HCT116 (cell line): Measurements from ENCODE around the gene GIT2. TPM values are rescaled to one million over a fixed set of nuclear protein-coding genes. Genes with fewer than 3 reads are reported as not detected.

Experiments
- ATAC-seq: fragments of 200-7000 bp; cut with Tn5 transposase; 2 replicates; pipeline ENCODE4 v1.9.1; 2020; ENCODE audit warnings: mild to moderate bottlenecking, moderate library complexity
- BruUV-seq: library from RNA; stranded (reverse); fragments of 400-500 nt; replicated peaks from 2 replicates; lab custom pipeline; 2021; lab: Mats Ljungman, UMichigan
- CTCF ChIA-PET: fragments of 300-600 bp; sonication (Branson Sonifier 250); formaldehyde crosslinking; loops from one replicate; lab custom pipeline; 2021; ENCODE audit warnings: antibody characterized with exemption; lab: Charles Lee
- POLR2A ChIA-PET: fragments of 300-600, 350-600 bp; sonication (Branson Sonifier 250); formaldehyde crosslinking; loops from one replicate; lab custom pipeline; 2021; ENCODE audit warnings: antibody characterized with exemption; lab: Charles Lee
- RAD21 ChIA-PET, 2 experiments: fragments of 300-600 bp; sonication (Branson Sonifier 250); formaldehyde crosslinking; loops; one replicate each; lab custom pipeline; 2023; ENCODE audit warnings: low total read pairs in 2 of 2; ENCODE audit not compliant: uncharacterized antibody in 2 of 2, unreplicated experiment in 2 of 2, low non-redundant PET in 1 of 2; lab: Charles Lee
- DNase-seq: peaks from one replicate; pipeline ENCODE4 v3.0.0-alpha.2; 2010; ENCODE audit warnings: low read depth, low spot score
- H2AFZ ChIP-seq: fragments of 200-600 bp; shearing (Covaris generic), sonication (generic); 2 replicates; pipeline ENCODE4 v1.6.1; 2017; ENCODE audit warnings: low read depth, mixed run types, mixed read lengths, antibody characterized with exemption, low read length; ENCODE audit not compliant: poor library complexity, severe bottlenecking
- H3K27ac ChIP-seq: 2 replicates; pipeline ENCODE4 v1.5.1; 2012; ENCODE audit warnings: low read depth, low read length
- H3K27me3 ChIP-seq: fragments of 200-600 bp; sonication (generic); 2 replicates; pipeline ENCODE4 v1.6.1; 2016; ENCODE audit warnings: mixed run types, low read length, mixed read lengths; ENCODE audit not compliant: insufficient read depth
- H3K36me3 ChIP-seq, 2 experiments: fragments of 200-500 bp in 1 of 2; fragments of 200-600 bp in 1 of 2; sonication (Bioruptor generic) in 1 of 2; sonication (generic) in 1 of 2; 2 replicates each; pipeline versions ENCODE4 v1.5.1 to v1.6.1; 2014 to 2016; ENCODE audit warnings: low read length in 2 of 2, inconsistent platforms in 1 of 2, mixed read lengths in 1 of 2, mixed run types in 1 of 2; ENCODE audit not compliant: insufficient read depth in 2 of 2, control insufficient read depth in 1 of 2
- H3K4me1 ChIP-seq, 2 experiments: fragments of 200-600 bp in 1 of 2; sonication (generic) in 1 of 2; 2 replicates each; pipeline versions ENCODE4 v1.5.1 to v1.6.1; 2012 to 2017; ENCODE audit warnings: low read length in 2 of 2, inconsistent platforms in 1 of 2, mild to moderate bottlenecking in 1 of 2, mixed read lengths in 1 of 2, mixed run types in 1 of 2, moderate library complexity in 1 of 2; ENCODE audit not compliant: insufficient read depth in 2 of 2, control insufficient read depth in 1 of 2
- H3K4me2 ChIP-seq: fragments of 200-600 bp; sonication (generic); 2 replicates; pipeline ENCODE4 v1.6.1; 2017; ENCODE audit warnings: mixed run types, low read length, mixed read lengths
- H3K4me3 ChIP-seq, 2 experiments: fragments of 200-600 bp in 1 of 2; sonication (generic) in 1 of 2; replicated peaks in 1 of 2; 2 replicates each; pipeline ENCODE4 v1.5.1; 2011 to 2016; ENCODE audit warnings: low read length in 2 of 2, control low read depth in 1 of 2, low read depth in 1 of 2, mild to moderate bottlenecking in 1 of 2, mixed read lengths in 1 of 2, mixed run types in 1 of 2
- H3K79me2 ChIP-seq: fragments of 200-600 bp; sonication (generic); 2 replicates; pipeline ENCODE4 v1.6.1; 2017; ENCODE audit warnings: mild to moderate bottlenecking, mixed run types, low read length, moderate library complexity, mixed read lengths; ENCODE audit not compliant: insufficient read depth
- H3K9ac ChIP-seq: fragments of 200-600 bp; sonication (generic); 2 replicates; pipeline ENCODE4 v1.6.1; 2016; ENCODE audit warnings: low read length, mixed read lengths
- H3K9me2 ChIP-seq: fragments of 200-600 bp; sonication (generic), shearing (Covaris generic); 2 replicates; pipeline ENCODE4 v1.6.1; 2017; ENCODE audit warnings: mixed run types, mild to moderate bottlenecking, moderate library complexity; ENCODE audit not compliant: insufficient read depth
- H3K9me3 ChIP-seq, 2 experiments: fragments of 200-500 bp in 1 of 2; fragments of 200-600 bp in 1 of 2; sonication (Bioruptor generic) in 1 of 2; sonication (generic) in 1 of 2; 2 replicates each; pipeline ENCODE4 v1.6.1; 2014 to 2017; ENCODE audit warnings: low read length in 2 of 2, mixed read lengths in 2 of 2, inconsistent platforms in 1 of 2, low read depth in 1 of 2, mild to moderate bottlenecking in 1 of 2, mixed run types in 1 of 2, moderate library complexity in 1 of 2; ENCODE audit not compliant: control insufficient read depth in 1 of 2, insufficient read depth in 1 of 2
- H4K20me1 ChIP-seq: fragments of 200-600 bp; sonication (generic), shearing (Covaris generic); 2 replicates; pipeline ENCODE4 v1.6.1; 2017; ENCODE audit warnings: mixed run types, mild to moderate bottlenecking, moderate library complexity; ENCODE audit not compliant: insufficient read depth
- ATF3 ChIP-seq: IDR thresholded peaks from 2 replicates; pipeline ENCODE4 v1.6.1; 2012
- CBX3 ChIP-seq: IDR thresholded peaks from 2 replicates; pipeline ENCODE4 v1.6.1; 2012; ENCODE audit warnings: low read depth
- CEBPB ChIP-seq: IDR thresholded peaks from 2 replicates; pipeline ENCODE4 v1.6.1; 2012; ENCODE audit warnings: low read depth
- CTCF ChIP-seq, 3 experiments: fragments of 200-600 bp in 1 of 3; sonication (generic) in 1 of 3; IDR thresholded peaks in 2 of 3; conservative IDR thresholded peaks in 1 of 3; 2 replicates each; pipeline ENCODE4 v1.5.1; 2012 to 2017; ENCODE audit warnings: low read depth in 2 of 3, low read length in 2 of 3, antibody characterized with exemption in 1 of 3, borderline replicate concordance in 1 of 3, control low read depth in 1 of 3, mild to moderate bottlenecking in 1 of 3, mixed read lengths in 1 of 3, mixed run types in 1 of 3, moderate library complexity in 1 of 3; ENCODE audit not compliant: insufficient read depth in 1 of 3
- EGR1 ChIP-seq: IDR thresholded peaks from 2 replicates; pipeline ENCODE4 v1.6.1; 2012; ENCODE audit warnings: low read depth
- ELF1 ChIP-seq: IDR thresholded peaks from 2 replicates; pipeline ENCODE4 v1.6.1; 2012; ENCODE audit warnings: low read depth, borderline replicate concordance
- EZH2 ChIP-seq: fragments of 200-600 bp; sonication (generic); IDR thresholded peaks from 2 replicates; pipeline ENCODE4 v1.6.1; 2017; ENCODE audit warnings: antibody characterized with exemption, mixed run types
- FOSL1 ChIP-seq: IDR thresholded peaks from 2 replicates; pipeline ENCODE4 v1.6.1; 2012; ENCODE audit warnings: low read depth
- MAX ChIP-seq: IDR thresholded peaks from 2 replicates; pipeline ENCODE4 v1.6.1; 2012
- POLR2A ChIP-seq: IDR thresholded peaks from 2 replicates; pipeline ENCODE4 v1.7.0; 2011; ENCODE audit warnings: borderline replicate concordance; ENCODE audit not compliant: insufficient read depth, insufficient read length; ENCODE audit errors: extremely low read depth
- POLR2AphosphoS5 ChIP-seq: IDR thresholded peaks from 2 replicates; pipeline ENCODE4 v1.6.1; 2011; ENCODE audit warnings: mild to moderate bottlenecking, low read depth, low read length, moderate library complexity
- RAD21 ChIP-seq: IDR thresholded peaks from 2 replicates; pipeline ENCODE4 v1.6.1; 2012; ENCODE audit warnings: low read depth, mild to moderate bottlenecking
- REST ChIP-seq: IDR thresholded peaks from 2 replicates; pipeline ENCODE4 v1.6.1; 2012; ENCODE audit warnings: low read depth
- SIN3A ChIP-seq: IDR thresholded peaks from 2 replicates; pipeline ENCODE4 v1.6.1; 2012; ENCODE audit warnings: low read depth
- SP1 ChIP-seq: IDR thresholded peaks from 2 replicates; pipeline ENCODE4 v1.6.1; 2012; ENCODE audit warnings: low read depth
- SRF ChIP-seq: IDR thresholded peaks from 2 replicates; pipeline ENCODE4 v1.6.1; 2012; ENCODE audit warnings: low read depth
- TCF7L2 ChIP-seq: IDR thresholded peaks from 2 replicates; pipeline ENCODE4 v1.7.0; 2011; ENCODE audit warnings: borderline replicate concordance, inconsistent platforms; ENCODE audit not compliant: insufficient read depth, insufficient read length; ENCODE audit errors: extremely low read depth
- YY1 ChIP-seq: IDR thresholded peaks from 2 replicates; pipeline ENCODE4 v1.6.1; 2011; ENCODE audit warnings: low read length, low read depth, moderate library complexity, mild to moderate bottlenecking; ENCODE audit not compliant: insufficient replicate concordance; ENCODE audit errors: extremely low read depth
- ZFX ChIP-seq: fragments of 450-650 bp; IDR thresholded peaks from 2 replicates; pipeline ENCODE4 v1.6.1; 2017
- ZNF274 ChIP-seq: fragments of 200-500 bp; sonication (Bioruptor generic); IDR thresholded peaks from 2 replicates; pipeline ENCODE4 v1.6.1; 2014; ENCODE audit warnings: mild to moderate bottlenecking, low read depth, low read length, inconsistent platforms
- intact Hi-C: fragments of 100-400 bp; cut with micrococcal nuclease; formaldehyde crosslinking; loops from 2 replicates; pipeline ENCODE4 v1.10.0; 2022
- total RNA-seq: library from RNA; stranded (reverse); gene quantifications from one replicate; pipeline ENCODE4 v1.2.1, GENCODE V29; 2021; ENCODE audit not compliant: unreplicated experiment

Gene GIT2
- total RNA-seq, 1 experiment from 2014 or later = 21.5 TPM

- Histone ChIP-seq H3K36me3 (no peaks in the 10 kb centered on the region), H3K9me3 (no peaks in the 10 kb centered on the region), H2AFZ (no peak overlapping the region), H3K9ac (no peak overlapping the region), H3K4me3 (no peak overlapping the region), H3K4me2 (no peak overlapping the region), H3K4me1 (peaks cover 6 to 25% of the 10 kb centered on the region in 2 experiments; a peak in 3 of 4 replicates), H3K27ac (no peak overlapping the region), H3K27me3 (no peaks in the 10 kb centered on the region), H4K20me1 (no peaks in the 10 kb centered on the region), H3K79me2 (peaks cover 17% of the 10 kb centered on the region; the same call in 1 of the 2 replicates), H3K9me2 (no peaks in the 10 kb centered on the region)
- DNase-seq = no peak
- ChIA-PET POLR2A (no interaction called here), RAD21 (no interaction called here), CTCF (no interaction called here)
- intact Hi-C loops = no loop called here
- TF ChIP-seq FOSL1 = no peak
- no peak for TF ChIP-seq CTCF (IDR thresholded peaks at IDR 0.05 in 2 of 3, conservative IDR thresholded peaks at IDR 0.05 in 1 of 3; ENCODE audit: borderline replicate concordance in 1 of 3, insufficient read depth in 1 of 3, low read depth in 2 of 3, low read length in 2 of 3)
- TF ChIP-seq POLR2AphosphoS5 = no peak
- no peak for TF ChIP-seq CBX3
- no peak for TF ChIP-seq REST
- no peak for TF ChIP-seq SP1
- TF ChIP-seq POLR2A = no peak
- no peak for TF ChIP-seq ZFX
- TF ChIP-seq ATF3 = no peak
- no peak for TF ChIP-seq TCF7L2
- no peak for TF ChIP-seq MAX
- TF ChIP-seq EGR1 = no peak
- no peak for TF ChIP-seq CEBPB
- no peak for TF ChIP-seq YY1
- TF ChIP-seq SIN3A = no peak
- TF ChIP-seq RAD21 = no peak
- no peak for TF ChIP-seq ELF1
- TF ChIP-seq SRF = no peak
- no peak for TF ChIP-seq ZNF274
- no peak for TF ChIP-seq EZH2
- ATAC-seq = no peak
- no TSS peak for BruUV-seq
Observed at GRCh38 chr12:109897029-109897428, 99.1 kb downstream of the GIT2 start.
